GM18499 (cell line): Measurements from ENCODE around the gene HERC2.
"Not testable (repeated sequence)": the region's sequence is repeated elsewhere in the genome, so short reads cannot be mapped to it uniquely, and the experiment has no call there.

Experiments
- ATAC-seq: cut with Tn5 transposase; IDR thresholded peaks from one replicate; pipeline ENCODE4 v1.9.1; 2021; ENCODE audit warnings: moderate number of reproducible peaks; ENCODE audit not compliant: insufficient read depth, unreplicated experiment

Gene HERC2

GRCh38 chr15:28231336-28231735, 90.6 kb downstream of the HERC2 start:
- not testable (repeated sequence) for ATAC-seq

DNA sequence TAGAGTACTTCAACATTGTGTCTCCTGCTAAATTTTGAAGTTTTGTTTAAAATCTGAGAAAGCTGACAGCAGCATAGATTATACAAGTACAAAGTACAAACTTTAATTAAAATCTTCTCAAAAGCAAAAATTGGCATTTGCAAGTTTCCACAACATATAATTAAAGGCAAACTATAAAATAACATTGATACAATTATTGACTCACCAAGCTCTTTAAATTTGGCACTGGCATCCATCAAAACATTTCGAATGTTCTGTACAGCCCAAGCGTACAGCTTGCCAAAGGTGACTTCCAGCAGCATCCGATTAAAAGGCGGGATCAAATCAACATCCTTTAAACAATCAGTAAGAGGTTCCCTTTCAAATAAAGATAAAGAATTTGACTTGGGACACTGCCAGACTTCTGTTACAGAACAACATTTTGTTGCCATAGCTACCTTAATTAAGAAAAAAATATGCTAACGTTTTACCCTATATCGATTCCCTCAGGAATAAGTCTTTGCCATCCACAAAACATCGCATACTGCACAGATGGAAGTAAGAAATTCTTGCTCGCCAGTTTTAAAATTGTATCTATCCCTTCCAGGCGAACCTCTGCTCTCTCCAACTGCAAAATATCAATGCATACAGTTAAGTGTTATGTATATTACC, 92.9 kb downstream of the HERC2 start:
- ATAC-seq, result not testable (repeated sequence)

GRCh38 chr15:28228096-28228495, 93.9 kb downstream of the HERC2 start:
- no peak for ATAC-seq

- not testable (repeated sequence) for ATAC-seq
Measured at GRCh38 chr15:28227303-28227702, 94.7 kb downstream of the HERC2 start.

DNA sequence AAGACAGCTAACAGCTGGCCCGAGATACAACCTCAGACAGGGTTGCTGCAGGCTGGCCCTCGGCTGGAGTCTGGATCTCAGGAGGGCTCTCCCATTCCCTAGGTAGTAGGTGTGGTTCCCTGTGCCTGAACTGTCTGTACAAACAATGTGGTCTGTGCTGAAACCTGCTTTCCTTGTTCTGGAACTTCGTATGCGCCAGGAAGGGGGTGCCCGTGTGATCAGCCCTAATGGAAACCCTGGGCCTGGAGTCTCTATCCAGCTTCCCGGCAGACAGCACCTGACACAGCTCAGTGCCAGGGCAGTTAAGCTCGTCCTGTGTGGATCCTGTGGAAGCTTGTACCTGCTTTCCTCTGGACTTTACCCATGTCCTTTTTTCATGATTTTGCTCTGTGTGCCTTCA, 99.4 kb downstream of the HERC2 start:
- ATAC-seq, result not testable (repeated sequence)

DNA sequence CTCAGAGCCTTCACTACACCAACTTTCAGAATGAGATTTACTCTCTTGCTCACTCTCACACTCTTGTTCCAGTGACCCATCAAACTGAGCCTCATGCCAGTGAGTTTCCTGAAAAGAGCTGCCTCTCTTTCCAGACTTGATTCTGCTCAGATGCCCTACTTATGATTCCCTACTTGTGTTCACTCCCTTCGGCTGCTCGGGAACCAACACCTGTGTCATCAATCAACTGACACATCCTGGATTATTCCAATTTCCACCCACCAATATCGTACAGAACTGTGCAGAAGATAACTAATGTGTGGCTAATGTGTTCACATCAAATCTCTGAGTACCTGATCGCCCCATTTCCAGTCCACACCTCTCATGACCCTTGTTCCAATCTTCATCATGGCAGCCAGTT, 100.3 kb downstream of the HERC2 start:
- not testable (repeated sequence) for ATAC-seq

- no peak for ATAC-seq
Measured at GRCh38 chr15:28219116-28219515, 102.9 kb downstream of the HERC2 start.

DNA sequence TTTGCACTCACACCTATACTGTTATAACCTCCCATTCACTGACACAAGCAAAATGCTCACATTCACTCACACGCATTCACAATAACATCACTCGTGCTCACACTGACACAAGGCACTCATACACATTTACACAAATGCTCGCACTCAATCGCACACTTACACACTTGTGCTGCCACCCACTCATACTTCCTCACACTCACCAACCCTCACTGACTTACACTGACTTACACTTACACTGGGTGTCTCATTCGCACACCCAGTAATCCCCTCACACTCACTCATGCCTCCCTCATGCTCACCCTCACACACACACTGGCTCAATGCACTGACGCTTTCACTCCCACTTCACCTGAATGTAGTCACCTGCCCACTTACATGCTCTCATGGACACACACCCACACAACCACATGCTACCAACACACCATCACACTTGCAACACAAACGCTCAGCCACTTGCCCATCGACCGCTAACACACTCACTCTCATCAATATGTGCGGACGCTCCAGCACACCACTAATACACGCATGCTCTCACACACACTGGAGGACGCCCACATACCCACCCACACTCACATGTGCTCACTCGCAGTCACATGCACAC, 104.9 kb downstream of the HERC2 start:
- not testable (repeated sequence) for ATAC-seq

DNA sequence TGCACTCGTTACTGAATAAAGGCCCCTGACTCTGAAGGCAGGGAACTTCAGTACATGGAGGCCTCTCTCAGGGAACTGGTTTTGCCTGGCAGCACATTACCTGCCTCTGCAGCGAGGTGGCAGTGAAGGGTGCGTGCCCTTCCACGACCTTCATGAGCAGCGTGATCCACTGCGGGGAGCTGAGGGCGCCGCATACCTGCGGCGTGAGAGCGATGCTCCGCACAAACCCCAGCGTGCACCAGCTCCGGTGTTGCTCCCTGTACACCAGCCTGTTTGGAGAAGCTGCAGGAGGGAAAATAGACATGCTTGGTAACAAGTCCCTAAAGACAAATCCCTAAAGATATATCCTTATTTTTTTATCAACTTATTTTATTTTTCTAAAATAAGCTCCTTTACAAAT, 106.5 kb downstream of the HERC2 start:
- not testable (repeated sequence) for ATAC-seq

GRCh38 chr15:28214006-28214790, 107.8 kb downstream of the HERC2 start:
- not testable (repeated sequence) for ATAC-seq

- not testable (repeated sequence) for ATAC-seq
Measured at GRCh38 chr15:28213393-28213792, 108.6 kb downstream of the HERC2 start.

DNA sequence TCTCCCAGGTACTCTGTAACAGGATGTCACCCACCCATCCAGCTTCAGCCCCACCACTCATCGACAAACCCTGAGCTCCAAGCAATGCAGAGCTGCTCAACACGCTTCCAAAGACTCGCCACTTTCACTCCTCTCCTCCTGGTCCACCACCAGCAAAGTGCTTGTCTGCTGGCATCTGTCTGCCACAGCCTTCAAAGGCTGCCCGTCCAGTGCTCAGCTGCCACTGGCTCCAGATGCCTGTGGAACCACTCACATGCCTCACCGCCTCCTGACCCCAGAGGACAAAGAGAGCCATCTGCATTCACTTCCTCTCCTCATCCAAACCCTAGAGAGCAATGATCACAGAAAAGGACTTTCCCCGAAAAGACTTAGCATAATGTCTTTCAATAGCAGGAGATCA, 113.4 kb downstream of the HERC2 start:
- ATAC-seq, result no peak

DNA sequence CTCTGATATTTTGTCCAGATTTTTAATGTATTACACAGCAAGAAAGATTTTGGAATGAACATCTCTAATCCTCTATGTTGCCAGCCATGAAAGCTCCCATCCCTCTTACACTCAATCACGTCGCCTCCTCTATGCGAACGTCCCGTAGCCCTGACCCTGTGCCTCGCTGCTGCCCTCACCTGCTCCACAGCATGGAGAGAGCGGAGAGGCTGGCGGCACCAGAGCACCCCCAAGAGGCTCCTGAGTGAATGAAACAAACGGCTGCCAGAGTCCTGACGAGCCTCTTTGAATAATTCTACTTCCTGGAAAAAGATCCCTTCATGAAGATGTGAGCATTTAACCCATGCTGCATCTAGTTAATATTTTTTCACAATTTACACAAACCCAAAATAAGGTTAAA, 116.3 kb downstream of the HERC2 start:
- ATAC-seq, result not testable (repeated sequence)

DNA sequence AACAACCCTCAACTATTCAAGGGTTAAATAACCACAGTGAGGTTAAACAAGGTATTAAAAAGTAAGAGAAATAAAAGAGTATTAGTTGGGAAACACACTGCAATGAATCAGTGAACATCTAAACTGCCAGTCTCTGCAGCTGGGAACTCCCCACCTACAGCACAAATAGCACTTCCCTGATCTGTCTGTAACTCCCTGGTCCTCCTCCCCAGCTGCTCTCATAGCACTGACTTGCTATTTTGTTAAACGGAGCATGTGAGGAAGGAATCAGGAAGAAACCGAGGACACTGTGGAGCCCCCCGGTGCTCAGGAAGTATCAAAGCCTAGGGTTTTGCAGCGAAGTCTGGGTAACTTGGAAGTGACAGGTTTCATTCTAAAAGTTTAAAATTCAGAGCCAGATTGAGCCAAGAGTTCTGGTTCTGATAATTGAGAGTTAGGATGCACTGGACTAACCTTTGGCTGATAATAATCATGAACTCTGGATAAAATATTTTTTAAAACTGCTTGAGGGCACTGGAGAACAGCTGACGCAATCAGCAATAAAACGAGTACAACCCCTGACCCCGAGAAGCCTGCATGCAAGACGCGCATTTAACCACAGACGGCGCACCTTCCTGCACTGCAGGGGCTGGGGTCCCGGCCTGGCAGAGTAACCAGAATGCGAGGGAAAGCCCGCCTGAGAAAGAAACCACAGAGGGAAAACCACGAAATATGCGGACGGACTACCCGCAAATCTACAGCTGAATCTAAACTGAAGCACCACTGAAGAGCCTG, 118.7 kb downstream of the HERC2 start:
- not testable (repeated sequence) for ATAC-seq

GRCh38 chr15:28202124-28202523, 119.9 kb downstream of the HERC2 start:
- ATAC-seq, result not testable (repeated sequence)

DNA sequence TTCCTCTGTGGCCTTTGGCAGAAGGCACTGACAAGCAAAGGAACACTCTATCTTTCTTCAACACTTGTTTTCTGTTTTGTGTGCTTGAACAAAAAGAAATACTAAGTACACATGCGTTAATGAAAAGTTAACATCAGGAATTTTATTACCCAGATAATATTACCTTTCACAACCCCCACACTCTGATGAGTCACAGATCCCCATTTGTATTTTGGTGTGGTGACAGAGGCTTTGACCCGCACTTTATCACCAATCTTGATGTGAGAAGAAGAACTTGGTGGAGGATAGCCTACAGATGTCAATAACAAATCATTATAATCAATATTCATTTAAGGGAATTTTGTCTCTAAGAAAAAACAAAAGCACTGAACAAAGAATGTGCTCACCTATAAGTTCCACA, 123.8 kb downstream of the HERC2 start:
- ATAC-seq, result not testable (repeated sequence)

DNA sequence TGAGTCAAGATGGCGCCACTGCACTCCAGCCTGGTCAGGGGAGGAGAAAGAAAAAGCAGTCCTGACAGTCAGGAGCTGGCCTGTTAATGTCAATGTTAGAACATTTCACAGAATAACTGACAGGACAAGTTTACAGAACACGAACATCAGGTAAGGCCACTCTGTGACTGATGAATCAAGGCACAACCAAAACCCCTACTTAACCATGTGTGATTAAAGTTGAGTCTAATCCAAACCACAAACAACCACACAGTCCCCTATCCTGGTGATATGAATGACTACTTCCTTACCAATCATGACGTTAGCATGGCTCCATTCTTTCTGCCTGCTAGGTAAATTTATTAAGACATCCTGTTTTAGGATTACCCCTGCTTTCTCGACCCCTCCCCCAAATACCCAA, 124.3 kb downstream of the HERC2 start:
- ATAC-seq, result not testable (repeated sequence)

DNA sequence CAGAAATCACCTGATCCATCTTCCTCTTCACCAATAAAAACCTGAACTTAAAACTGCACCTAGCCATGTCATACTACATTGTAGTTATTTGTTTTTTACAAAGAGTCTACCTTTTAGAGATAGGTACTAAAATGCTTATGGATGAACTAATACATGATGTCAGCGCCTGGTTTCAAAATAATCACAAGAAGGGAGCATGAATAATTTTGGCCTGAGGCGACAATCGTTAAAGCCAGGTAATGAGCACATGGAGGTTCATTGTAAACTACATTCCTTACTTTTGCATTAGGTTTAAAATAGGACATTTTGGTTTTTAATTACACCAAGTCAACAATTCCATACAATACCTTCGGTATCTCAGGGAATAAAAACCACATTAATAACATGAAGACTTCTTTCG, 125.4 kb downstream of the HERC2 start:
- not testable (repeated sequence) for ATAC-seq

DNA sequence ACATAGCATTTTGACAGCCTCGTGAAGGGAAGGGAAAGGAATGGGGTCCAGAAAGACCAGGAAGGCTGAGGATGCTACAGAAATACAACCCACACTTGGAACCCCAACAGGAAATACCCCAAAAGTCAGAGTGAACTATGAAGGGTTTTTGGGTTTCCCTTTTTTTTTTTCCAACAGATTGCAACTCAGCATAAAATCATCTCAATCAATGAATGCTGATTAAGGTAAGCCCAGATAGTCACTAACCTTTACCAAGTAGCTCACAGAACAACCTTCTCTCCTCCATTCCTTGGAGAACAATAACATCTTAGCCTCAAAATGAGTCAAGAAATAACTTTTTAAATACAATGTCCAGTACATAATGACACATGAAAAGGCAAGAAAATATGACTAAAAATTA, 129.2 kb downstream of the HERC2 start:
- no peak for ATAC-seq

DNA sequence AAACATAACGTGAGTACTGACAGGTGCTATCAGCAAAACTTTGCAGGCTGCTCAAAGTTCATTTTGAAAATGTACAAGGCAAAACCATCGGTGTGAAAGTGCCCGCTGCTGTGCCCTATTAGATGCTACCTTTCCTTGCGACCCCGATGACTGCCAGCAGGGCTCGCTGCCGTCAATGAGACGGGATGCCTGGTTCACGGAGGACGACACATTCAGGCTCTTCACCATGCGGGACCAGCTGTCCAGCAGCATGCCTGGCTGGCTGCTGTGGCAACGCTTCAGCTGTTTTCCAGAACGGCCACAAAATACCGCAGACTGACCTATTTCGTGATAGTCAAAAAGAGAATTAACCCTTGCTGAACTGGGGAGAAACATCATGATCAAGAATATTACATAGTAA, 130.1 kb downstream of the HERC2 start:
- ATAC-seq, result no peak
